Right lobe of liver (tissue), 6 donors: ENCODE results near the gene GDE1. TPM values are rescaled to one million over a fixed set of nuclear protein-coding genes. Genes with fewer than 3 reads are reported as not detected.

Experiments
- ATAC-seq, 4 donors: fragments of 200-7000 bp; cut with Tn5 transposase; one replicate each; pipeline ENCODE4 v1.9.1; 2020; ENCODE audit warnings: mild to moderate bottlenecking in 4 of 4, moderate library complexity in 4 of 4
- DNase-seq, 3 donors: peaks; one replicate each; pipeline ENCODE4 v3.0.0-alpha.2; 2020
- H3K27ac ChIP-seq, 3 donors: fragments of 200-600 bp; one replicate each; pipeline ENCODE4 v1.8.0; 2022
- H3K27me3 ChIP-seq, 2 donors: fragments of 200-600 bp; one replicate each; pipeline ENCODE4 v1.8.0; 2022
- H3K36me3 ChIP-seq, 4 donors: fragments of 200-600 bp; sonication (generic) in 1 of 4; one replicate each; pipeline versions ENCODE4 v1.5.1 to v1.8.0; 2017 to 2022; ENCODE audit warnings: control low read depth in 1 of 4
- H3K4me1 ChIP-seq, 4 donors: fragments of 200-600 bp; sonication (generic) in 1 of 4; one replicate each; pipeline versions ENCODE4 v1.5.1 to v1.8.0; 2017 to 2022; ENCODE audit warnings: control low read depth in 1 of 4
- H3K4me3 ChIP-seq, 3 donors: fragments of 200-600 bp; one replicate each; pipeline ENCODE4 v1.8.0; 2022
- H3K9me3 ChIP-seq, 4 donors: fragments of 200-600 bp; sonication (generic) in 1 of 4; one replicate each; pipeline versions ENCODE4 v1.5.1 to v1.8.0; 2017 to 2022; ENCODE audit warnings: control low read depth in 1 of 4
- POLR2A ChIP-seq: fragments of 450-650 bp; IDR thresholded peaks from one replicate; pipeline ENCODE4 v1.6.1; 2017; ENCODE audit warnings: antibody characterized with exemption, mild to moderate bottlenecking
- WGBS: methylation state at CpG from one replicate; pipeline ENCODE4 v1.1.6; 2018; ENCODE audit warnings: low coverage, low lambda C conversion rate; ENCODE audit not compliant: insufficient coverage; ENCODE audit errors: missing lambda C conversion rate; 5-methylcytosine and 5-hydroxymethylcytosine counted together
- intact Hi-C, 2 donors: fragments of 100-400 bp; cut with DNase I; formaldehyde crosslinking; loops; one replicate each; pipeline versions ENCODE4 v1.11.2 to v1.14.1; 2022
- long read RNA-seq: library from polyadenylated mRNA; unstranded; transcript quantifications from one replicate; pipeline ENCODE4 v2.0.0, GENCODE V29; 2019
- total RNA-seq, 6 experiments: library from RNA; depleted of rRNA in 2 of 6; stranded (reverse); fragments of >200 nt in 2 of 6; fragmentation: NEBNext Ultra II Directional in 3 of 6; extraction: Animal tissue kit (Norgen Biotek cat#: 25700) in 3 of 6; gene quantifications; one replicate each; pipeline versions ENCODE4 v1.1.0 to v1.2.4, GENCODE V29; 2016 to 2023
- TF ChIP-seq, protein P1 (sequence below), 4 donors: fragments of 200-600 bp in 3 of 4; fragments of 450-650 bp in 1 of 4; IDR thresholded peaks; one replicate each; pipeline versions ENCODE4 v1.5.1 to v1.8.0; 2016 to 2022; ENCODE audit warnings: antibody characterized with exemption in 4 of 4, mild to moderate bottlenecking in 2 of 4
- donor health status: DM: no; HTN: yes; CAD: no.
- donor health status: DM: no; HTN: no; CAD: no.
- donor health status: DM: no; HTN: no; CAD: no.
- donor health status: DM: no; HTN: yes; CAD: no.
- donor health status: DM: no; HTN: yes; CAD: no.

Gene GDE1, protein sequence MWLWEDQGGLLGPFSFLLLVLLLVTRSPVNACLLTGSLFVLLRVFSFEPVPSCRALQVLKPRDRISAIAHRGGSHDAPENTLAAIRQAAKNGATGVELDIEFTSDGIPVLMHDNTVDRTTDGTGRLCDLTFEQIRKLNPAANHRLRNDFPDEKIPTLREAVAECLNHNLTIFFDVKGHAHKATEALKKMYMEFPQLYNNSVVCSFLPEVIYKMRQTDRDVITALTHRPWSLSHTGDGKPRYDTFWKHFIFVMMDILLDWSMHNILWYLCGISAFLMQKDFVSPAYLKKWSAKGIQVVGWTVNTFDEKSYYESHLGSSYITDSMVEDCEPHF
- total RNA-seq: 10 to 100 TPM; 19.1 to 30.5 (median 21.1) TPM
- long read RNA-seq, transcript GDE1-201 (6 exons, 2,958 nt): major isoform, 7 of 8 reads
- long read RNA-seq, partial matches to known transcripts: 0 of 8 reads
- long read RNA-seq, other reads (novel, unspliced or antisense): 1 of 8 reads

DNA sequence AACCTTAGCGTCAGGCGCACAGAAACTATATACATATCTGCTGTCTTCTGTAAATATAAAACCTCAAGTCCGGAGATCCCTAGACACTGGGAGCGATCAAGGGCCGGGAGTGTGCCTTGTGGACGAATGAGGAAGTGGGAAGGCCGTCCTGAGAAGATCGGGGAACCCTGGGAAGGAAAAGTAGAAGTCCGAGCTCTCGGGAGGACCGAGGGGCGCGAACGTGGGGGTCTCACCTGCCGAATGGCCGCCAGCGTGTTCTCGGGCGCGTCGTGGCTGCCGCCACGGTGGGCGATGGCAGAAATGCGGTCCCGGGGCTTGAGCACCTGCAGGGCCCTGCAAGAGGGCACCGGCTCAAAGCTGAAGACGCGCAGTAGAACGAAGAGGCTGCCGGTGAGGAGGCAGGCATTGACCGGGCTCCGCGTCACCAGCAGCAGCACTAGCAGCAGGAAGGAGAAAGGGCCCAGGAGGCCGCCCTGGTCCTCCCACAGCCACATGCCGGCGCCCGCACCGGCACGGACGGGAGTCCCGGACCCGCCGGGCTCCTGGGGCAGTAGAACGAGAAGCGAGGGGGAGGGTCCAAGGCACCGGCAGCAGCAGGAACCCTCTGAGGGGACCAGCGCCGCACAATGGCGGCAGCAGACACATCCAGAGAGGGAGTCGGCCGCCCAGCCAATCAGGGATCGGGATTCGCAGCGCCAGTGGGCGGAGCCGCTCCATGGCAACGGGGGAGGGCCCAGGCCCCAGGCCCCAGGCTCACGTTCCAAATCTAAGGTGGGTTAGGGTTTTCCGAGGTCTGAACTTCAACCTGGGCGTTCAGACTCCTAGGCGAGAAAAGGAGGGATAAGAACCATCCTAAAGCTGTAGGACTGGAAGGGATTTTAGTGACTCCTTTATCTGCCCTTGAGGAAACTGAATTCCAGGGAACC lies at the start of gene GDE1:
GDE1 (minus strand) TSS at position 628 of the 926 bp plus-strand sequence; CDS start at position 494, 134 bp downstream.
- WGBS: 2% methylated on average over 29 of the region's 62 CpGs
- peak; percentile 87 to 93 (median 90) for ATAC-seq

GRCh38 chr16:19567560-19567959 lies 45.7 kb upstream of the GDE1 start:
- peaks cover 0 to 4% (median 0%) of the 10 kb centered on the region in 4 donors for H3K9me3 ChIP-seq
- H3K27ac ChIP-seq: no peak overlapping the region
- ATAC-seq (no peak), DNase-seq (no peak)
- no peaks in the 10 kb centered on the region for H3K4me1 ChIP-seq
- no peaks in the 10 kb centered on the region for H3K27me3 ChIP-seq
- H3K36me3 ChIP-seq: peaks cover 5 to 41% (median 8%) of the 10 kb centered on the region in 4 donors
- TF ChIP-seq, protein P1, sequence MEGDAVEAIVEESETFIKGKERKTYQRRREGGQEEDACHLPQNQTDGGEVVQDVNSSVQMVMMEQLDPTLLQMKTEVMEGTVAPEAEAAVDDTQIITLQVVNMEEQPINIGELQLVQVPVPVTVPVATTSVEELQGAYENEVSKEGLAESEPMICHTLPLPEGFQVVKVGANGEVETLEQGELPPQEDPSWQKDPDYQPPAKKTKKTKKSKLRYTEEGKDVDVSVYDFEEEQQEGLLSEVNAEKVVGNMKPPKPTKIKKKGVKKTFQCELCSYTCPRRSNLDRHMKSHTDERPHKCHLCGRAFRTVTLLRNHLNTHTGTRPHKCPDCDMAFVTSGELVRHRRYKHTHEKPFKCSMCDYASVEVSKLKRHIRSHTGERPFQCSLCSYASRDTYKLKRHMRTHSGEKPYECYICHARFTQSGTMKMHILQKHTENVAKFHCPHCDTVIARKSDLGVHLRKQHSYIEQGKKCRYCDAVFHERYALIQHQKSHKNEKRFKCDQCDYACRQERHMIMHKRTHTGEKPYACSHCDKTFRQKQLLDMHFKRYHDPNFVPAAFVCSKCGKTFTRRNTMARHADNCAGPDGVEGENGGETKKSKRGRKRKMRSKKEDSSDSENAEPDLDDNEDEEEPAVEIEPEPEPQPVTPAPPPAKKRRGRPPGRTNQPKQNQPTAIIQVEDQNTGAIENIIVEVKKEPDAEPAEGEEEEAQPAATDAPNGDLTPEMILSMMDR (IDR thresholded peaks at IDR 0.05): no peak
- no peak for TF ChIP-seq POLR2A
- 96% methylated on average over 5 of the region's 8 CpGs for WGBS
- H3K4me3 ChIP-seq: no peak overlapping the region
- intact Hi-C loops: no loop called here

More for the DNA sequence above, at the start of gene GDE1:
- no peaks in the 10 kb centered on the region for H3K9me3 ChIP-seq
- peak; percentile 97 to 98 (median 97) for DNase-seq
- intact Hi-C loops: no loop called here
- H3K36me3 ChIP-seq: no peaks in the 10 kb centered on the region
- H3K27me3 ChIP-seq: no peaks in the 10 kb centered on the region
- H3K4me3 ChIP-seq: peak within 1 kb of the TSS; percentile 64 to 90 (median 86)
- TF ChIP-seq, protein P1 (IDR thresholded peaks at IDR 0.05): peak in 3 of 4 donors; percentile 45 to 55 (median 53)
- peak; percentile 85 for TF ChIP-seq POLR2A
- H3K27ac ChIP-seq: peak within 1 kb of the TSS; percentile 51 to 75 (median 66)
- H3K4me1 ChIP-seq: no peaks in the 10 kb centered on the region

DNA sequence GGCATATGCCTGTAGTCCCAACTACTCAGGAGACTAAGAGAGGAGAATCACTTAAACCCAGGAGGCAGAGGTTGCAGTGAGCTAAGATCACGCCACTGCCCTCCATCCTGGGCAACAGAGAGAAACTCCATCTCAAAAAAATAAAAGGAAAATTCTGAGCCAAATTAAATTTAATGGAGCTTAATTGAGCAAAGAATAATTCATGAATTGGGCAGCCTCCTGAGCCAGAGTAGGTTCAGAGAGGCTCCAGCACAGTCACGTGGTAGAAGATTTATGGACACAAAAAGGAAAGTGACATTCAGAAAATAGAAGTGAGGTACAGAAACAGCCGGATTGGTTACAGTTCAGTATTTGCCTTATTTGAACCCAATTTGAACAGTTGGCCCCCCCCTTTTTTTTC lies 44.5 kb upstream of the GDE1 start:
- DNase-seq (no peak), ATAC-seq (no peak)
- Histone ChIP-seq H3K9me3 (peaks cover 0 to 4% (median 0%) of the 10 kb centered on the region in 4 donors), H3K4me3 (no peak overlapping the region), H3K27me3 (no peaks in the 10 kb centered on the region), H3K27ac (no peak overlapping the region), H3K4me1 (no peaks in the 10 kb centered on the region), H3K36me3 (peaks cover 4 to 34% (median 8%) of the 10 kb centered on the region in 4 donors)
- TF ChIP-seq, protein P1 (IDR thresholded peaks at IDR 0.05): no peak
- TF ChIP-seq POLR2A: no peak
- intact Hi-C loops: no loop called here
- 94% methylated on average over 2 of the region's 3 CpGs for WGBS

DNA sequence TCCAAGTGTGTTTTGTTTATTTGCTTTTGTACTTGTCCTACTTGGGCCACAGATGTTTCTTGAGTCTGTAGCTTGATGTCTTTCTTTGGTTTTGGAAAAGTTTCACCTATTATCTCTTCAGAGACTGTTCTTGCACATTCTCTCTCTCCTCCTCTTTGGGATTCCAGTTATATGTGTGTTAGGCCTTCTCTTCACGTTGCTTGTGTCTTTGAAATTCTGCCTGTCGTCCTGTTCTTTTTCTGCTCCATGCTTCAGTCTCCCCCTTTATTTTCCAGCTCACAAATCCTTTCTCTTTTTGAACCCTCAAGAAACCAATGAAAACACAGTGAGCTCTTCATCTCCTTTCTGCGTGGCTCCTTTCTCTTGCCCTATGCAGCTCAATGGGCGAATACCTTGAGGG lies 41.5 kb upstream of the GDE1 start:
- H3K36me3 ChIP-seq: peaks cover 0 to 15% (median 8%) of the 10 kb centered on the region in 4 donors
- intact Hi-C loops: loop anchor here in 1 of 2 donors (5.0 kb wide), 1 partner anchor 324 kb away; no protein-coding TSS in a partner anchor
- H3K27me3 ChIP-seq: no peaks in the 10 kb centered on the region
- H3K4me1 ChIP-seq: no peaks in the 10 kb centered on the region
- TF ChIP-seq, protein P1 (IDR thresholded peaks at IDR 0.05): no peak
- no peak for DNase-seq
- no peak for ATAC-seq
- WGBS: 90% methylated on average over 3 of the region's 4 CpGs
- H3K9me3 ChIP-seq: peaks cover 0 to 4% (median 0%) of the 10 kb centered on the region in 4 donors
- no peak overlapping the region for H3K27ac ChIP-seq
- no peak overlapping the region for H3K4me3 ChIP-seq
